Left ventricle myocardium superior (tissue), 1 donor: ENCODE measurements around the gene CTAGE1. TPM values are rescaled to one million over a fixed set of nuclear protein-coding genes. Genes with fewer than 3 reads are reported as not detected.
"Not testable (repeated sequence)": the region's sequence is repeated elsewhere in the genome, so short reads cannot be mapped to it uniquely, and the experiment has no call there.

Experiments used
- ATAC-seq: fragments of 200-7000 bp; cut with Tn5 transposase; one replicate; pipeline ENCODE4 v1.9.1; 2020; ENCODE audit warnings: mild to moderate bottlenecking, moderate library complexity
- DNase-seq: peaks from one replicate; pipeline ENCODE4 v3.0.0-alpha.2; 2020
- intact Hi-C: fragments of 100-400 bp; cut with micrococcal nuclease; formaldehyde crosslinking; loops from one replicate; pipeline ENCODE4 v1.11.0; 2022
- long read RNA-seq: library from polyadenylated mRNA; unstranded; transcript quantifications from one replicate; pipeline ENCODE4 v2.0.0, GENCODE V29; 2021
- total RNA-seq: library from RNA; stranded (reverse); fragmentation: NEBNext Ultra II Directional; extraction: Animal tissue kit (Norgen Biotek cat#: 25700); gene quantifications from one replicate; pipeline ENCODE4 v1.2.1, GENCODE V29; 2021
- donor health status: DM: no; HTN: yes; CAD: no; lungs with severe emphysema.

CTAGE1 gene, protein sequence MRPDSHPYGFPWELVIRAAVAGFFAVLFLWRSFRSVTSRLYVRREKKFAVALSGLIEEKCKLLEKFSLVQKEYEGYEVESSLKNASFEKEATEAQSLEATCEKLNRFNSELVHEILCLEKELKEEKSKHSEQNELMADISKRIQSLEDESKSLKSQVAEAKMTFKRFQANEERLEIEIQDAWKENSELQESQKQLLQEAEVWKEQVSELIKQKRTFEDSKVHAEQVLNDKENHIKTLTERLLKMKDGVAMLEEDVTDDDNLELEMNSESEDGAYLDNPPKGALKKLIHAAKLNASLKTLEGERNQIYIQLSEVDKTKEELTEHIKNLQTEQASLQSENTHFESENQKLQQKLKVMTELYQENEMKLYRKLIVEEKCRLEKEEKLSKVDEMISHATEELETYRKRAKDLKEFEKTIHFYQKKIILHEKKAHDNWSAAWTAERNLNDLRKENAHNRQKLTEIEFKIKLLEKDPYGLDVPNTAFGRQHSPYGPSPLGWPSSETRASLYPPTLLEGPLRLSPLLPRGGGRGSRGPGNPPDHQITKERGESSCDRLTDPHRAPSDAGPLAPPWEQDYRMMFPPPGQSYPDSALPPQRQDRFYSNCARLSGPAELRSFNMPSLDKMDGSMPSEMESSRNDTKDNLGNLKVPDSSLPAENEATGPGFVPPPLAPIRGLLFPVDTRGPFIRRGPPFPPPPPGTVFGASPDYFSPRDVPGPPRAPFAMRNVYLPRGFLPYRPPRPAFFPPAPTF
- total RNA-seq = not detected
- long read RNA-seq = 0 reads

DNA sequence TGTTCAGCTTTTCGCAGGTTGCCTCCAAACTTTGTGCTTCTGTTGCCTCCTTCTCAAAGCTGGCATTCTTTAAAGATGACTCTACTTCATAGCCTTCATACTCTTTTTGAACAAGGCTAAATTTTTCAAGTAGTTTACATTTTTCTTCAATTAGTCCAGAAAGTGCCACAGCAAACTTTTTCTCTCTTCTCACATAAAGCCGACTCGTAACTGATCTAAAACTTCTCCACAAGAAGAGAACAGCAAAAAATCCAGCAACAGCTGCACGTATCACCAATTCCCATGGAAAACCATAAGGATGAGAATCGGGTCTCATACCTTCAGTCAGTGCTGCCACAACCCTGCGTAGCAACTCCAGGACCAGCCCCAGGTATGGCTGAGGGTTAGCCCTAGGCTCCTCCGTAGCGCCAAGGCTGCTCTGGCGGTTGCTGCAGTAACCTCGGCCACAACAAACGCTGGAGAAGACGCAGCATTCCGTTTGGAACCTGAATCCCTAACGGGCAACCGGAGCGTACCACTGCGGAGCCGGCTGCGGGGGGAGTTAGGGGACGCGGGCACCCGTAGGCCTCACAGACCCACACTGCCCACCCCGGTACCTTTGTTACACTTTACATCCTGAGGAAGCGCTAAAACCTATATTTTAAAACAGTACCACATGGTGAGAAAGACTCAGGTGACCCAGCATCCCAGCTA, at the start of gene CTAGE1:
Gene CTAGE1, minus strand, starts transcription at position 420 of the 693 bp plus-strand sequence. Its CDS starts 104 bp downstream, at position 316.
- no peak for ATAC-seq
- intact Hi-C loops = no loop called here
- no peak for DNase-seq

DNA sequence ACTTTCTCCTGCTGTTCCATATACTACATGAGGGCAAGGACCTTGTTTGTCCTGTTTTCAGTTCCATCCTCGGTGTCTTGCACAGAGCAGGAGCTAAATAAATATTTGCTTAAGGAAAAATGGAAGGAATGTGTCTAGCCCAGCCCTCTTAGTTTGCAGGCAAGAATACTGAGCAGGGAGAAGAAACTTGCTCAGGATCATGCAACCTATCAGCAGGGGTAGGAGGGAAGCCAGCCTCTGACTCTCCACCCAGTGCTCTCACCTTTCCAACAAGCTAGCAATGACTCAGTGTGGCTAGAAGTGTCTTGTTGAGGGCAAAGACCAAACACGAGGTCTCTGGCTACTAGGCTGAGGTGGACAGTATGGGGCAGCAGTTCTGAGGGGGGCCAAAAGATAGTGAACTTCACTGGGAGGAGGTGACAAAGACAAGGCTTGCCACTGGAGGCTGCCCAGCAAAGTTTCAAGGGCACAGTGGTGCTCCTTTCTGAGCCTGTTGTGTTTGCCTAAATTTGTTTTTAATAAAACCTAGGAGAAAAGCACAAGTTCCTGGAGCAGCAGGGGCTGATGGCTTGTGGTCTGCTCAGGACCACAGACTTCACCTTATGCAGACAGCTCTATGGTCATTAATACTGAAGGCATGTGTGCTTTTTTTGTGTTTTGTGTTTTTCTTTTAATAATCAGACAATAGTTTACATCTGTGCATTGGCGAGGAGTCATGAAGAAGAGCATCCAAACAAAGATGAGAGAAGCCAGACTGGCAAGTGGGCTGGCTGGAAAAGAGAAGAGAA, 49.1 kb upstream of the CTAGE1 start:
- DNase-seq = peak; percentile 44
- peak; percentile 76 for ATAC-seq
- intact Hi-C loops = loop anchor here (5.0 kb wide), 1 partner anchor 90 kb away; no protein-coding TSS in a partner anchor

DNA sequence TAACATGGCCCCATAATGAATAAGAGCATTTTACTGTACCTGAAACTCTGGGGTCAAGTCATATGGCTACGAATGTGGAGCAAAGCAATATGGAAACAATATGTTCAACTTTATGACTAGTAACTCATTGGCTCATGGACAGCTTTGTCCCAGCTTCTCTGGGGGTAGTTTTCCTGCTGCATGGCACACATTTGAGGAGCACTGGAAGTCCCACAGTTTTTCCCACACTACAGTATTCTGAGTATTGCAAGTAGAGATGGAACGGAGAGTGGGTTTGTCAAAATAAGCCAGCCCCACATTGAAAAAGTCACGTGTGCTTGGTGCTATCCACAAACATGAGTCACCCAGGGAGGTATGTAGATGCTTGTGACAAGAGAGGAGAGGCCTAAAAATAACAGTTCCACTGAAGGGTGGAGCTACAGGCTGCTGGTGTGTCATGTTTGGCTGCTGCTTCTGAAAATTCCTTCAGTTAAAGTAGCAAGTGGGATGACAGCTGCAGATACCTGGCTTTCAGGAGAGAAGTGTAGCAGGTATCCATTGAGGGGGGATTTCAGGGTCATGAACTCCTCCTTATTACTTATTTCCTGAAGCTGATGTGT, 48.2 kb upstream of the CTAGE1 start:
- DNase-seq = no peak
- peak; percentile 89 for ATAC-seq
- intact Hi-C loops = loop anchor here (5.0 kb wide), 1 partner anchor 91 kb away; no protein-coding TSS in a partner anchor

DNA sequence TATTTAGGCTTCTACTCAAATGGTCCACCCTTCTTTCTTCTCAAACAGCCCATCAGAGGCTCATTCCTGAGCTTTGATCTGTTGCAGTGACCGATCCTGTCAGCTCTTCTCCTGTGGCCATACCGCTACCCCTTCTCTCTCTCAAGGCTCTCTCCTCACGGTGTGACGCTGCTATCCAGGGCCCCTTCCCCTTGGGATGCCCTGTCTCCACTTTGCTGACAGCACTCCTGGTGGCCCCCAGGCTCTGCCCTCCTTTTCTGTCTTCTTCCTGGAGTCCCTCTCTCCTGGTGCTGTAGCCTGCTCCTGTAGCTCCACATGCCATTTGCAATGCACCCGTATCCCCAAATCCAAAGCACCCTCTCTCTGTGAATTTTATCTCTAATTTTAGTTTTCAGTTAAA, 45.4 kb upstream of the CTAGE1 start:
- DNase-seq (no peak), ATAC-seq (no peak)
- intact Hi-C loops = no loop called here

DNA sequence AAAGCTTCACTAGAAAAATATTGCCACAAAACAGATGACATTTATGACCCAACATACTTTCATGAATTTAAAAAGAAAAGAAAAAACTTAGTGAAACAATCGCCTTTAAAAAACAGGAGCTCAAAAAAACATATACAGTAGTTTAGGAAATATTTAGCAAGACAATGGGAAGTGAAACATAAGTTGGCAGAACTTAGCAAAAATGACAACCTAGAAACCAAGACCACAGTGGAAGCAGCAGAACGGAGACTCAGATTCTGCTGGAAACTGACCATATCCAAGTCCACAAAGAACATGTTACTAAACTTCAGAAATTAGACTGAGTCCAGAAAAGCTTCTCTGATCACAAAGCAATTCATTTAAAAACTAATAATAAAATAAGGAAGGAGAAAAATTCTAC, 41.8 kb upstream of the CTAGE1 start:
- intact Hi-C loops = no loop called here
- no peak for ATAC-seq

DNA sequence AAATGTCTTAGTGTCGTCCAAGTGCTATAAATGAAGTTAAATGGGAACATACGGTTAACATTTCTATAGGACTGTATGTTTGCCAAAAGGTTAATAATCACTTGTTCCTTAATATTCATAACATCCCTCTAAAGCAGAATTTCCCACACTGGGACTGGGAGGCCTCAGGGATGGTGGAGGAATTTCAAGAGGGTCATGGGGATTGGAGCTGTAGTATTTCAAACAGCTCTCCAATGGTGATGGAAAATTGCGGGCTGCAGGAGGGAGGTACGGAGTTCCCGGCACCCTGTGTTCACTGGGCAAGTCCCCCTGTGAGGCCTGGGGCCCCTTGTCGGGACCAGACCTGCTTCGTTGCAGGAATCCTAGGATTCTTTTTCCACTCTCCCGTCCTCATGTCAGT, 39.8 kb upstream of the CTAGE1 start:
- intact Hi-C loops = no loop called here
- ATAC-seq (no peak), DNase-seq (no peak)

More for the DNA sequence above, 41.8 kb upstream of the CTAGE1 start:
- no peak for DNase-seq

DNA sequence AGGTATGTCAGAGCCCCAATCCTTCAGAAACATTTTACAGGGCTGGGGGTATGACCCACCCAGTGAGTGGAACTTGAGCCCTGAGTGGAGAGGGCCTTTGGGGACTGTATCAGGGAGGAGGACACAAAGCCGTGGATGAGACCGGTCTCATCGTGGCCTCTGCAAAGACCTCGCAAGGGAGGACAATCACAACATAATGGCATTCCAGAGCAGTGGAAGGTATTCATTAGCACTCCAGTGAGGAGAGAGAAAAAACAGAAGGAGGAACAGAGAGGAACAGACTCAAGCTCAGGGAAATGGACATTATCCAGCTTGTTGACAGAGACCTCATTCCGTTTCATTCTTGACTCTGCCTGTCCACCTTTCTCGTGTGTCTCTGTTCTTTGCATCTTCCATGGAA, 38.8 kb upstream of the CTAGE1 start:
- peak; percentile 23 for ATAC-seq
- intact Hi-C loops = no loop called here
- no peak for DNase-seq

DNA sequence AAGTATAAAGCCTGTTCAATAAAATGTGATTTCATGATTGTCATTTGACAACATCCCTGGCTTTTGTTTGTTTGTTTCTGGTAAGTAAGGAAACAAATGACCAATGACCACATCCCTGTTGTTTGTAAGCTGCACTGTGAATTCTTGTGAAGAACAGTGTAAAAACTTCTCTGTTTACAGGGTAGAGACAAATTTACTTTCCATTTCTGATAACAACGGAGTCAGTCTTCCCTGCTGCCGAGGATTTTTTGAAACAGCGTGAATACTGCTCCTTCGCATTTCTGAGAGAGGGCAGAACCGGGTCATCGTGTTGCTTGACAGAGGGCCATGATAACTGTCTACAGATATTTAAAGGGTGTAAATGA, 38.4 kb upstream of the CTAGE1 start:
- intact Hi-C loops = no loop called here
- DNase-seq = no peak
- ATAC-seq = peak; percentile 35

DNA sequence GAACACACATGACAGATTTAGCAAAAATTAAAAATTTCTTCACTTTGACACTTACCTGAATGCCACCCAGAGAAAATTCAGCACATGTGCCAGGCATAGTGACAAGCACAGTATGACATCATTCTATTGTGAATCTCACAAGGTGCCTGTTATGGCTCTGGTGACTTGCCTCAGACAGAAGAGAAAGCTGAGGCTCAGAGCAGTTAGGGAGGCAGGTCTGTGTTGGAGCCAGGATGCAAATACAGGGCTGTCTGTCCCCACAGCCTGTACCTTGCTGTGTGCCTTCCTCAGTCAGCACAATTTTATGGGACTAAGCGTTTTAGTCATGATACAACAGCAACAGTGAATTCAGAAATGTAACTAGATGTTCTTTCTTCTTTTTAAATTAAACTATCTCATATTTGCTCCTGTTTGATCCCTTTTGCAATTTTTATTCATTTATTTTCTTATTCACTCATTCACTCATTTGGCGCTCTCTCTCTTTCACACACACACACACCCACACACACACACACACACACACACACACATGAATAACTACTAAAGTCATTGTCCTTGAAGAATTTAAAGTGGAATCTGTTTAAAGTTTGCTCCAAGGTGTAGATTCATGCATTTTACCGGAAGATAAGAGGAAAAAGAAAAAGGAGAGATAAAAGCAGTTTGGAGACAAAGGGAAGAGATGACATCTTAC, 37.9 kb upstream of the CTAGE1 start:
- ATAC-seq (peak; percentile 72), DNase-seq (no peak)
- intact Hi-C loops = no loop called here

DNA sequence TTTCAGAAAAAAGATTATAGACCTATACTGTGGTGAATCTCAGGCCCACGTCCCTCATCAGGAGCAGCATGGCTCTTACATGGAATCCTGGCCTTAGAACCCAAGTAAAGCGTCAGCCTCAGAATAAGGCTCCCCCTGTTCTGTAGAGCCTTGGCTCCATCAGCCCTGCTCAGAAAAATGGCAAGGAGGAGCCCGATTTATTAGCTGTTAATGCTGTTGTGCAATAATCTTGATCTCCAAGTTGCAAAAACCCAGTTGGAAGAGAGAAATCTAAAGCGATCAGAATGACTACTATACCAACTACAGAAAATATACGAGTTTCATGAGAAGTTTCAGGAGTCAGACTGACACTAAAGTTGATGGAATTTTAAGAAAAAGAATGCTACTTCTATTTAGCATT, 35.6 kb upstream of the CTAGE1 start:
- intact Hi-C loops = no loop called here
- no peak for ATAC-seq

DNA sequence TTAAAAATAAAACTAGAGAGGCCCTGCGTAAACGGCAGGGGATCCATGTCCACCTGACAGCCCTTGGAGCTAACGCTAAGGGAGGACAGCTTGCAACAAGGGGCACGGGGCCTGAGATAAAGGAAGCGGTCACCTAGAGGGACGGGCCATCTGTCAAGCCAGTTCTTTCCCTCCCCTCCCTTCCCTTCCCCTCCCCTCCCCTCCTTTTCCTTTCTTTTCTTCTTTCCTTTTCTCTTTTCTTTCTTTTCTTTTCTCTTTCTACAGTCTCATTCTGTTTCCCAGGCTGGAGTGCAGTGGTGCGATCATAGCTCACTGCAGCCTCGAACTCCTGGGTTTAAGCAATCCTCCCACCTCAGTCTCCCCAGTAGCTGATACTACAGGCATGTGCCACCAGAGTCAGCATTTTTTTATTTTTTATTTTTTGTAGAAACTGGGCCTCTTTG, 34.5 kb upstream of the CTAGE1 start:
- ATAC-seq = no peak
- intact Hi-C loops = no loop called here
- no peak for DNase-seq

More for the DNA sequence above, 35.6 kb upstream of the CTAGE1 start:
- DNase-seq = no peak

DNA sequence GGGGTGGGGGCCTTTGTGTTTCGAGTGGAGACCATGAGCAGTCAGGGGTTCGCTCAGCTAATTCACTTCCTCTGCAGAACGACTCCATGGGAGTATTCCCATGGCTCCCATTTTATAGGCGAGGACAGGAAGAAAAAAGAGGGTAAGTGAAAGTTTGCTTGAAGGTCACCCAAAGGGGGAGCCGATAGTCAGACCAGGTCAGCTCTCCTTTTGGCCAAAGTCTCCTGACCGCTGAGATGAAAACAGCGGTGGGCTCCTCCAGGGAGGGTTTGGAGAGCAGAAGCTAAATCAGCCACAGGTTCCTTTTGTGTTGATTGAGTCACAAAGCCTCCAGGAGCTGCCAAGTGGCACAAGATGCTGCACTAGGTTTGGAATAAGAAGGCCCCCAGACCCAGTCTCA, 34.1 kb upstream of the CTAGE1 start:
- DNase-seq = no peak
- intact Hi-C loops = no loop called here
- peak; percentile 9 for ATAC-seq

DNA sequence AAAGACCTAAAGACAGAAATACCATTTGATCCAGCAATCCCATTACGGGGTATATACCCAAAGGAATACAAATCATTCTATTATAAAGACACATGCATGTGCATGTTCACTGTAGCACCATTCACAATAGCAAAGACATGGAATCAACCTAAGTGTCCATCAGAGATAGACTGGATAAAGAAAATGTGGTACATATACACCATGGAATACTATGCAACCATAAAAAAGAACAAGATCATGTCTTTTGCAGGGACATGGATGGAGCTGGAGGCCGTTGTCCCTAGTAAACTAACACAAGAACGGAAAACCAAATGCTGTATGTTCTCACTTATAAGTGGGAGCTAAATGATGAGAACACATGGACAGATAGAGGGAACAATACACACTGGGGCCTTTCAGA, 33.1 kb upstream of the CTAGE1 start:
- not testable (repeated sequence) for ATAC-seq

DNA sequence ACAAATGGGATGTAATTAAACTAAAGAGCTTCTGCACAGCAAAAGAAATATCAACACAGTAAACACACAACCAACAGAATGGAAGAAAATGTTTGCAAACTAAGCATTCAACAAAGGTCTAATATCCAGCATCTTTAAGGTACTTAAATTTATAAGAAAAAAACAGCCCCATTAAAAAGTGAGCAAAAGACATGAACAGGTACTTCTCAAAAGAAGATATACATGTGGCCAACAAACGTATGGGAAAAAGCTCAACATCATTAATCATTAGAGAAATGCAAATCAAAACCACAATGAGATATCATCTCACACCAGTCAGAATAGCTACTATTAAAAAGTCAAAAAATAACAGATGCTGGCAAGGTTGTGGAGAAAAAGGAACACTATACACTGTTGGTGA, 32.6 kb upstream of the CTAGE1 start:
- ATAC-seq, intact Hi-C loops, DNase-seq: not testable (repeated sequence)

More for the DNA sequence above, 33.1 kb upstream of the CTAGE1 start:
- intact Hi-C loops, DNase-seq: not testable (repeated sequence)

DNA sequence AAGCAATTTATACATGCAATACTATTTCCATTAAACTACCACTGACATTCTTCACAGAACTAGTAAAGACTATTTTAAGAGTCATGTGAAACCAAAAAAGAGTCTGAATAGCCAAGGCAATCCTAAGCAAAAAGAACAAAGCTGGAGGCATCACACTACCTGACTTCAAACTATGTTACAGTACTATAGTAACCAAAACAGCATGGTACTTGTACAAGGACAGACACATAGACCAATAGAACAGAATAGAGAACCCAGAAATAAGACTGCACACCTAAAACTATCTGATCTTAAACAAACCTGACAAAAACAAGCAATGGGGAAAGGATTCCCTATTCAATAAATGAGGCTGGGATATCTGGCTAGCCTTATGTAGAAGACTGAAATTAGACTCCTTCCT, 32.0 kb upstream of the CTAGE1 start:
- ATAC-seq, DNase-seq, intact Hi-C loops: not testable (repeated sequence)

DNA sequence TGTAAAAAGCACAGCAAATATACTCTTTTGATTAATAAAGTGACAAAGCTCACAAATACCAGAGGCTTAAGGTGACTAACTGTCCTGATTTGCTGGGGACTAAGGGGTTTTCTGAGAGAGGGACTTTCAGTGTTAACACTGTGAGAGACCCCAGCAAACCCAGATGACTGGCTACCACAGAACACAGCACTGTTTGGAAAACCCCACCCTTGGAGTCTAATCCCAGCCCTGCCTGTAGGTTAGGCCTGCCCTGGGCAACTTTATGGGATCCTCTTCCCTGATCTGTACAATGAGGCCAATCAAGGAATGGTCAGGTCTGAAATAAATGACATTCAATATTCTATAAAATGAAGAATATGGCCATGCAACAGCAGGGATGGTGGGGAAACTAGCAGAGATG, 30.5 kb upstream of the CTAGE1 start:
- ATAC-seq (no peak), DNase-seq (no peak)
- intact Hi-C loops = no loop called here

DNA sequence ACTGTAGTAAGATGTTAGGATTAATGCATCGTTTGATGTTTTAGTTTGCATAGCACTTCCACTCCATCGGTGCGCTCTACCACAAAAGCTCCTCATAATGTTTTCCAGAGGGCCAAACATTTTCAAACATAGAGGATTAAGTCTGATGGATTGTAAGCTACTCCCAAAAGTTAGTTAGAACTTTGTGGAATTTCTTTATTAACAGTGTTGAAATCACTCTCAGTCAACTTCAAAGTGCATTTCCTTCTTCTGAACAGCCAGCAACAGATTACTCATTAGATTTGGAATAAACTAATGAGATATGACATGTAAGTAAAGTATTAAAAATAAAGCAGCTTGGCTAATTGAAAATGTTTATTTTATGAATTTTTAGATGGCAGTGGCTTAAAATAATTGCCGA, 30.1 kb upstream of the CTAGE1 start:
- no peak for ATAC-seq
- intact Hi-C loops = no loop called here

DNA sequence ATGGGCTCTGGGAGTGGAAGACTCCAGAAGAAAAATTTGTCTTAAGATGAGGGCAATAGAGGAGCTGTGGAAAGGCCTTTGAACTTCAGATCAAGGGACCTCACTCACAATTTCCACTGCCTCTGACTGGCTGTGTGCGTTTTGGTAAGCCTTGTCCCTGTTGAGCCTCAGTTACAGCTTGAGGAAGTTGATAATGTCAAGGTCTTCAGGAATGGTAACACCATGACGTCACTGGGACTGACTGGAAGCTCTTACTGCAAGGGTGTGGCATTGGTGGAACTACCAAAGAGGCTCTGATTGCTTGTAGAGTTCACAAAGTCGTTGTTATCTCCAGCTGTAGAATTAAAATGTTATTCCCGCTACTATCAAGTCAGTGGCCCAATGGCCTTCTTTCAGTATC, 29.2 kb upstream of the CTAGE1 start:
- no peak for ATAC-seq
- intact Hi-C loops = no loop called here
- DNase-seq = no peak

More for the DNA sequence above, 30.1 kb upstream of the CTAGE1 start:
- DNase-seq = no peak
